Measurements from ENCODE around the gene MYO9B. TPM values are rescaled to one million over a fixed set of nuclear protein-coding genes. Genes with fewer than 3 reads are reported as not detected.
"Not testable (repeated sequence)": the region's sequence is repeated elsewhere in the genome, so short reads cannot be mapped to it uniquely, and the experiment has no call there.

The MYO9B gene
- total and polyA plus RNA-seq, 2 donors: 28.2 to 103 TPM

DNA sequence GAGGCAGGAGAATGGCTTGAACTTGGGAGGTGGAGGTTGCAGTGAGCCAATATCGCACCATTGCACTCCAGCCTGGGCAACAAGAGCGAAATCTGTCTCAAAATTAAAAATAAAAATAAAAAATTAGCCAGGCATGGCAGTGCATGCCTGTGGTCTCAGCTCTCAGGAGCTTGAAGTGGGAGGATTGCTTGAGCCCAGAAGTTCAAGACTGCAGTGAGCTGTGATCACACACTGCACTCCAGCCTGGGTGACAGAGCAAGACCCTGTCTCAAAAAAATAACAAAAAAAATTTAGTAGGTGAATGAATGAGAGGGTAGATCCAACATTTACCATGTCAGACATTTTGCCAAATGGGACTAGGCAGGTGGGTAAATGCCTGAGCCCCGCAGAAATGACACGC lies 31.4 kb downstream of the MYO9B start:
- not testable (repeated sequence) for H3K4me1 ChIP-seq (ENCODE audit: control insufficient read depth in 2 of 2, insufficient read depth in 2 of 2, low read length in 2 of 2); H3K27me3 ChIP-seq (ENCODE audit: control insufficient read depth in 2 of 2, insufficient read depth in 1 of 2, low read length in 1 of 2); DNase-seq (ENCODE audit: low read depth in 6 of 9, low spot score in 9 of 9); H3K27ac ChIP-seq (ENCODE audit: low read depth in 1 of 2, low read length in 1 of 2); H3K4me3 ChIP-seq (ENCODE audit: low read length in 2 of 2)
- H3K9me3 ChIP-seq (ENCODE audit: control insufficient read depth in 2 of 2, insufficient read depth in 1 of 2, low read length in 1 of 2): peaks cover 2 to 15% of the 10 kb centered on the region in 2 donors
- 96% methylated on average over 4 of the region's 4 CpGs for WGBS
- peaks cover 55 to 72% of the 10 kb centered on the region in 2 donors for H3K36me3 ChIP-seq (ENCODE audit: control insufficient read depth in 2 of 2, insufficient read depth in 2 of 2, low read length in 1 of 2)

DNA sequence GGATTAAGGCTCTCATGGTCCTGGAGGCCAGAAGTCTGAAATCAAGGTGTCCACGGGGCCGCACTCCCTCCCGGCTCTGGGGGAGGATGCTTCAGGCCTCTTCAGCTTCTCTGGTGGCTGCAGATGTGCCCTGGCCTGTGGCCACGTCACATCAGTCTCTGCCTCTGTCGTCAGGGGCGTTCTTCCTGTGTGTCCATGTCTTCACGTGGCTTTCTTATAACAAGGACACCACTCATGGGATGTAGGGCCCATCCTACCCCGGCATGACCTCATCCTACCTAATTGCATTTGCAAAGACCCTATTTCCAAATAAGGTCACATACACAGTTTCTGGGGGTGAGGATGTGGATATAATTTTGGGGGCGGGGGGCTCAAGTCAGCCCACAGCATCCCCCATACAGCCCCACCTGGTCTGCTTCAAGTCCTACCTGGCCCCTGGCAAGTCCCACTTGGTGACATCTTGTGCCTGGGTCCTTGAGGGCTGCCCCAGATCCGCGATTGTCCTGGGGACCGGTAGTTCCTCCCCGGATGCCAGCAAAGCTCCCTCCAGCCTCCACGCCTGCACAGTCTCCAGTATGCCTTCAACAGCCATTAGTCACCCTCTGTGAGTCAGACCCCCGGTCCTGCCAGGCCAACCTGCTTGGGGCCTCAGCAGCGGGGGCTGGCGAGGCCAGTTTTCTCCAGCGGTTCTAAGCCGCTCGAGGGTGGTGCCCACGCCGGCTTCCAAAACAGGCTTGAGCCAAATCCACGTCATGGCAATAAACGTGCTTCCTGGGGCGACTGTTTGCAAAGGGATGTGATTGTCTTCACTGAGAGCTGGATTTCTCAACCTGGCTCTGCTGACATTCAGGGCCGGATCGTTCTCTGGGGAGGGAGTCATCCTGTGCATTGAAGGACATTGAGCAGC lies 32.2 kb downstream of the MYO9B start:
- Histone ChIP-seq H3K9me3 (ENCODE audit: control insufficient read depth in 2 of 2, insufficient read depth in 1 of 2, low read length in 1 of 2) (peaks cover 0 to 7% of the 10 kb centered on the region in 2 donors), H3K27me3 (ENCODE audit: control insufficient read depth in 2 of 2, insufficient read depth in 1 of 2, low read length in 1 of 2) (no peaks in the 10 kb centered on the region), H3K4me3 (ENCODE audit: low read length in 2 of 2) (no peak overlapping the region), H3K27ac (ENCODE audit: low read depth in 1 of 2, low read length in 1 of 2) (peak overlapping the region in 1 of 2 donors; percentile 60), H3K4me1 (ENCODE audit: control insufficient read depth in 2 of 2, insufficient read depth in 2 of 2, low read length in 2 of 2) (peaks cover 0 to 7% of the 10 kb centered on the region in 2 donors), H3K36me3 (ENCODE audit: control insufficient read depth in 2 of 2, insufficient read depth in 2 of 2, low read length in 1 of 2) (peaks cover 49 to 73% of the 10 kb centered on the region in 2 donors)
- WGBS: 93% methylated on average over 27 of the region's 27 CpGs
- no peak for DNase-seq (ENCODE audit: low read depth in 6 of 9, low spot score in 9 of 9)

DNA sequence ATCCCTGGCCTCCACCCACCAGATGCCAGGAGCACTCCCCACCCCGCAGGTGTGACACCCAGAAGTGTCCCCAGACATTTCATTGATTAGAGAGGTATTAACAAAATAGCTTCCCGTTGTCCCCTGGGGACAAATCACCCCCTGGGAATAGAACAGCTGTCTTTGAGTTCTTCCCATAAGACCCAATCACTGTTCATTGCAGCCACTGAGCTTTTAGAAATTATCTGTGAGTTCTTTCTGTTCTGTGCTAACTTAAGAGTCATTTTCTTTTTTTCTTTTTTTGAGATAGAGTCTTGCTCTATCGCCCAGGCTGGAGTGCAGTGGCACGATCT lies 32.8 kb downstream of the MYO9B start:
- WGBS: 98% methylated on average over 4 of the region's 4 CpGs
- Histone ChIP-seq H3K36me3 (ENCODE audit: control insufficient read depth in 2 of 2, insufficient read depth in 2 of 2, low read length in 1 of 2) (peaks cover 46 to 71% of the 10 kb centered on the region in 2 donors), H3K9me3 (ENCODE audit: control insufficient read depth in 2 of 2, insufficient read depth in 1 of 2, low read length in 1 of 2) (peaks cover 0 to 1% of the 10 kb centered on the region in 2 donors), H3K27ac (ENCODE audit: low read depth in 1 of 2, low read length in 1 of 2) (no peak overlapping the region), H3K4me1 (ENCODE audit: control insufficient read depth in 2 of 2, insufficient read depth in 2 of 2, low read length in 2 of 2) (peaks cover 0 to 7% of the 10 kb centered on the region in 2 donors), H3K4me3 (ENCODE audit: low read length in 2 of 2) (no peak overlapping the region), H3K27me3 (ENCODE audit: control insufficient read depth in 2 of 2, insufficient read depth in 1 of 2, low read length in 1 of 2) (no peaks in the 10 kb centered on the region)
- DNase-seq (ENCODE audit: low read depth in 6 of 9, low spot score in 9 of 9): no peak

DNA sequence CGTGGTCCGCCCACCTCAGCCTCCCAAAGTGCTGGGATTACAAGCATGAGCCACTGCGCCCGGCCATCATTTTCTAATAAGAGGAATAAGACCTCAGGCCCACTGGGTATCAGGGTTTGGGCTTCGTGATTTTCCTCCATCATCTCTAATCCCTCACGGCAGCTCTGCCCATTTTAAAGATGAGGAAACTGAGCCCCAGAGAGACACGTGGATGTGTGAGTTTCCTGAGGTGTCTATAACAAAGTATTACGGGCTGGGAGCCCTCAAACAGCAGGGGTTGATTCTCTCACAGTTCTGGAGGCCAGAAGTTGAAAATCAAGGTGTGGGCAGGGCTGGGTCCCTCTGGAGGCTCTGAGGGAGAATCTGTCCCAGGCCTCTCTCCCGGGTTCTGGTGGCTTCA lies 33.7 kb downstream of the MYO9B start:
- peaks cover 0 to 12% of the 10 kb centered on the region in 2 donors for H3K4me1 ChIP-seq (ENCODE audit: control insufficient read depth in 2 of 2, insufficient read depth in 2 of 2, low read length in 2 of 2)
- 91% methylated on average over 9 of the region's 9 CpGs for WGBS

DNA sequence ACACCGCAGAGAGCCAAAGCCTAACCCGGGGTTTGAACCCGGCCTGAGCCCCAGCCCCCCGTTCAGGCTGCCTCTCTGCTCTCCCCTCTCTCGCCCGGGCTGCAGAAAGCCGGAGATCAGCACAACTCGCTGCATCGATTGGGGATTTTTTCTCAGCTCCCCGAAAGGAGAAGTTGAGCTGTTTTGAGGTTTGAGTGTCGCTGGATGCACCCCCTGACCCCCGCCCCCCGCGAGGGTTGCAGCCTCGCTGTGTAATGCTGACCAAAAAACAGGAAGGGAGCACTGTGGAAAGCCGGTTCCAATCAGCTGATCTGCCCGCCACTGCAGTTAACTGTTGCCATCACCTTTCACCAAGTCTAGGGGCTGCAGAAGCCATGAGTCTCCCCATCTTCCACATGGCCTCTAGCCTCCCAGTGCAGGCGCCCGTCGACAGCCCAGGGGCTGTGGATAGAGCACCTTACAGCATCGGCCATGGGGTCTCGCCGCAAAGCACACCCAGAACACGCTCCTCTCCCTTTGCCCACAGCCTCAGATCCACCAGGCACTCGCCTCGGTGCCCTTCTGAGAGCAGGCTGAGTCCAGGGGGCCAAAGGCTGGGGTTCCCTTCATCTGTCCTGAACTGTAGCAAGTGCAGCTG lies 34.5 kb downstream of the MYO9B start:
- H3K4me1 ChIP-seq (ENCODE audit: control insufficient read depth in 2 of 2, insufficient read depth in 2 of 2, low read length in 2 of 2): peaks cover 0 to 13% of the 10 kb centered on the region in 2 donors
- no peaks in the 10 kb centered on the region for H3K27me3 ChIP-seq (ENCODE audit: control insufficient read depth in 2 of 2, insufficient read depth in 1 of 2, low read length in 1 of 2)
- no peaks in the 10 kb centered on the region for H3K9me3 ChIP-seq (ENCODE audit: control insufficient read depth in 2 of 2, insufficient read depth in 1 of 2, low read length in 1 of 2)
- no peak overlapping the region for H3K4me3 ChIP-seq (ENCODE audit: low read length in 2 of 2)
- DNase-seq (ENCODE audit: low read depth in 6 of 9, low spot score in 9 of 9): peak in 1 of 9 donors; percentile 38
- H3K36me3 ChIP-seq (ENCODE audit: control insufficient read depth in 2 of 2, insufficient read depth in 2 of 2, low read length in 1 of 2): peaks cover 36 to 60% of the 10 kb centered on the region in 2 donors
- 25% methylated on average over 26 of the region's 26 CpGs for WGBS
- peak overlapping the region; percentile 47 to 65 for H3K27ac ChIP-seq (ENCODE audit: low read depth in 1 of 2, low read length in 1 of 2)

More for the DNA sequence above, 33.7 kb downstream of the MYO9B start:
- peaks cover 41 to 66% of the 10 kb centered on the region in 2 donors for H3K36me3 ChIP-seq (ENCODE audit: control insufficient read depth in 2 of 2, insufficient read depth in 2 of 2, low read length in 1 of 2)
- H3K27me3 ChIP-seq (ENCODE audit: control insufficient read depth in 2 of 2, insufficient read depth in 1 of 2, low read length in 1 of 2): no peaks in the 10 kb centered on the region
- H3K9me3 ChIP-seq (ENCODE audit: control insufficient read depth in 2 of 2, insufficient read depth in 1 of 2, low read length in 1 of 2): no peaks in the 10 kb centered on the region
- no peak for DNase-seq (ENCODE audit: low read depth in 6 of 9, low spot score in 9 of 9)
- H3K27ac ChIP-seq (ENCODE audit: low read depth in 1 of 2, low read length in 1 of 2): no peak overlapping the region
- H3K4me3 ChIP-seq (ENCODE audit: low read length in 2 of 2): no peak overlapping the region

DNA sequence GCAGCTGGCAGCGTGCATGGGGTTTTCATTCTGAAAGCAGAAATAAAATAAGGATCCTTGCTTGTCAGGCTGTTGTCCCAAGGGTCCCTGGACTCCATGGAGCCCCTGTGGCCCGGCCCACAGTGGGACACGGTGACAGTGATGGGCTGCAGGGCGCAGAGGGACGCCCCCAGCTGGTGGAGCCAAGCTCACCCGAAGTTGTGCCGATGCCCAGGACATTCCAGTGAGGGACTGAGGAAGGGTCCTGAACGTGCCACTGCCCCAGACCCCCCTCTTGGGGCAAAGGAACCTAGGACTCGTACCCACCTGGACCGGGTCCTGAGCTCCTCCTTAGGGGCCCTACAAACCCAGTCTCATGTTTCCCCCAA lies 35.0 kb downstream of the MYO9B start:
- no peak overlapping the region for H3K4me3 ChIP-seq (ENCODE audit: low read length in 2 of 2)
- H3K27me3 ChIP-seq (ENCODE audit: control insufficient read depth in 2 of 2, insufficient read depth in 1 of 2, low read length in 1 of 2): no peaks in the 10 kb centered on the region
- H3K27ac ChIP-seq (ENCODE audit: low read depth in 1 of 2, low read length in 1 of 2): peak overlapping the region; percentile 42 to 47
- H3K4me1 ChIP-seq (ENCODE audit: control insufficient read depth in 2 of 2, insufficient read depth in 2 of 2, low read length in 2 of 2): peaks cover 0 to 13% of the 10 kb centered on the region in 2 donors
- H3K36me3 ChIP-seq (ENCODE audit: control insufficient read depth in 2 of 2, insufficient read depth in 2 of 2, low read length in 1 of 2): peaks cover 33 to 57% of the 10 kb centered on the region in 2 donors
- DNase-seq (ENCODE audit: low read depth in 6 of 9, low spot score in 9 of 9): no peak
- H3K9me3 ChIP-seq (ENCODE audit: control insufficient read depth in 2 of 2, insufficient read depth in 1 of 2, low read length in 1 of 2): no peaks in the 10 kb centered on the region
- WGBS: 84% methylated on average over 10 of the region's 10 CpGs

DNA sequence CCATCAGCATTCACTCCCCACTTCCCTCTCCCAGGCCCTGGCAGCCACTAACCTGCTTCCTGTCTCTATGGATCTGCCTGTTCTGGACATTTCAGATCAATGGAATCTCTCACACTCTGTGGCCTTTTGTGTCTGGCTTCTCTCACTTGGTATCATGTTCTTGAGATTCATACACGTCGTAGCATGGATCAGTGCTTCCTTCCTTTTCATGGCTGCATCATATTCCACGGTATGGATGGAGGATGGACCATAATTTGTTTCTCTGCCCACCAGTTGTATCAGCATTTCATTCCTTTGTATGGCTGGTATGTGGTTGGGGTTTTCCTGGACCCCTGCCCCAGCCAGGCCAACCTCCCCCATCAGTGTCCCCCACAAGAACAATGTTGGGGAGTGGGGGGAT lies 36.2 kb downstream of the MYO9B start:
- Histone ChIP-seq H3K27me3 (ENCODE audit: control insufficient read depth in 2 of 2, insufficient read depth in 1 of 2, low read length in 1 of 2) (no peaks in the 10 kb centered on the region), H3K4me3 (ENCODE audit: low read length in 2 of 2) (no peak overlapping the region), H3K36me3 (ENCODE audit: control insufficient read depth in 2 of 2, insufficient read depth in 2 of 2, low read length in 1 of 2) (peaks cover 28 to 59% of the 10 kb centered on the region in 2 donors), H3K4me1 (ENCODE audit: control insufficient read depth in 2 of 2, insufficient read depth in 2 of 2, low read length in 2 of 2) (peaks cover 0 to 13% of the 10 kb centered on the region in 2 donors), H3K27ac (ENCODE audit: low read depth in 1 of 2, low read length in 1 of 2) (no peak overlapping the region), H3K9me3 (ENCODE audit: control insufficient read depth in 2 of 2, insufficient read depth in 1 of 2, low read length in 1 of 2) (peaks cover 0 to 8% of the 10 kb centered on the region in 2 donors)
- 79% methylated on average over 3 of the region's 3 CpGs for WGBS
- no peak for DNase-seq (ENCODE audit: low read depth in 6 of 9, low spot score in 9 of 9)

DNA sequence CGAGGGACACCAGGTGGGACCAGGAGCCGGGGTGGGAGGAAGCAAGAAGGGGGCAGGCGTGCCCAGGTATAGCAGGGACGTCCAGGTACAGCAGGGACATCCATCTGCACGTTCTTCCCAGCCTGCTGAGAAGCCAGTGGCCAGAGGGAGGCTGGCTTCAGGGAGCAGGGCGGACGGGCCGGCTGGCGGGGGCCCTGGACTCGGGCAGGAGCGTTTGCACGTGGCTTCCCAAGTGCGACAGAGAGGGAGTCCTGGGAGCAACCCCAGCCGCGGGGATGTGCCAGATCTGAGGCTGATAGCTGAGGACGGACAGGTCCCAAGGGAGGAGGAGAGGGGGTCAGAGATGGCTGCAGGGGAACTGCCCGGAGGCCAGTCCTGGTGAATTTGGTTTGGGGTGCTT lies 36.7 kb downstream of the MYO9B start:
- no peak for DNase-seq (ENCODE audit: low read depth in 6 of 9, low spot score in 9 of 9)
- Histone ChIP-seq H3K4me3 (ENCODE audit: low read length in 2 of 2) (no peak overlapping the region), H3K4me1 (ENCODE audit: control insufficient read depth in 2 of 2, insufficient read depth in 2 of 2, low read length in 2 of 2) (peaks cover 0 to 13% of the 10 kb centered on the region in 2 donors), H3K9me3 (ENCODE audit: control insufficient read depth in 2 of 2, insufficient read depth in 1 of 2, low read length in 1 of 2) (peaks cover 0 to 8% of the 10 kb centered on the region in 2 donors), H3K27me3 (ENCODE audit: control insufficient read depth in 2 of 2, insufficient read depth in 1 of 2, low read length in 1 of 2) (no peaks in the 10 kb centered on the region), H3K36me3 (ENCODE audit: control insufficient read depth in 2 of 2, insufficient read depth in 2 of 2, low read length in 1 of 2) (peaks cover 28 to 56% of the 10 kb centered on the region in 2 donors), H3K27ac (ENCODE audit: low read depth in 1 of 2, low read length in 1 of 2) (no peak overlapping the region)
- 94% methylated on average over 17 of the region's 17 CpGs for WGBS

DNA sequence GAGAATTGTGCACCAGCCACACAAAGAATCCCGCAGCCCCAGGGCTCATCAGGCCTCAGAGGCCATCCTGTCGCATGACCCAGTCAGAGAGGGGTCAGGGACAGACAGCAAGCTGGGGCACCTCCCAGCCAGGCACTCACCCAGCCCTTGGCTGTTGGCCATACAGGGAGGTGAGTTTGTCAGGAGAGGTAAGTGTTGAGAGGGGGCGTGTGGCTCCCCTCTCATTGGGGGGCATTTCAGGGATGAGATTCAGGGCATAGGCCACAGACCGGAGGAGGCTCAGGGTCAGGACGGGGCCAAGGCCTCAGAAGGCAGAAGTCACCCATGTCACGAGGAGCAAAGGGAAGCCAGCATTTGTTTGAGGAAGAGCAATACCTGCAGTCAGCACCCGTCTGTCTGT lies 37.1 kb downstream of the MYO9B start:
- no peak for DNase-seq (ENCODE audit: low read depth in 6 of 9, low spot score in 9 of 9)
- no peak overlapping the region for H3K27ac ChIP-seq (ENCODE audit: low read depth in 1 of 2, low read length in 1 of 2)
- H3K9me3 ChIP-seq (ENCODE audit: control insufficient read depth in 2 of 2, insufficient read depth in 1 of 2, low read length in 1 of 2): peaks cover 0 to 8% of the 10 kb centered on the region in 2 donors
- no peaks in the 10 kb centered on the region for H3K27me3 ChIP-seq (ENCODE audit: control insufficient read depth in 2 of 2, insufficient read depth in 1 of 2, low read length in 1 of 2)
- no peak overlapping the region for H3K4me3 ChIP-seq (ENCODE audit: low read length in 2 of 2)
- 97% methylated on average over 7 of the region's 7 CpGs for WGBS
- H3K4me1 ChIP-seq (ENCODE audit: control insufficient read depth in 2 of 2, insufficient read depth in 2 of 2, low read length in 2 of 2): peaks cover 0 to 13% of the 10 kb centered on the region in 2 donors
- H3K36me3 ChIP-seq (ENCODE audit: control insufficient read depth in 2 of 2, insufficient read depth in 2 of 2, low read length in 1 of 2): peaks cover 23 to 52% of the 10 kb centered on the region in 2 donors

All from thymus (tissue), 11 donors.